Right ventricle myocardium inferior (tissue), 1 donor: Measurements from ENCODE around the gene DAP3. TPM values are rescaled to one million over a fixed set of nuclear protein-coding genes. Genes with fewer than 3 reads are reported as not detected.
A peak's percentile ranks its signal among the peaks of the same experiment; 100 is the strongest.
"Not testable (repeated sequence)": the region's sequence is repeated elsewhere in the genome, so short reads cannot be mapped to it uniquely, and the experiment has no call there.

ENCODE experiments used
- ATAC-seq: fragments of 200-7000 bp; cut with Tn5 transposase; one replicate; pipeline ENCODE4 v1.9.1; 2020; ENCODE audit warnings: mild to moderate bottlenecking, moderate library complexity
- DNase-seq: peaks from one replicate; pipeline ENCODE4 v3.0.0; 2021; ENCODE audit errors: missing footprints
- intact Hi-C: fragments of 100-400 bp; cut with DNase I; formaldehyde crosslinking; loops from one replicate; pipeline ENCODE4 v1.11.0; 2022
- total RNA-seq: library from RNA; stranded (reverse); fragmentation: NEBNext Ultra II Directional; extraction: Animal tissue kit (Norgen Biotek cat#: 25700); gene quantifications from one replicate; pipeline ENCODE4 v1.2.1, GENCODE V29; 2021
- donor health status: DM: no; HTN: yes; CAD: no; lungs with severe emphysema.

The DAP3 gene
- total RNA-seq, 1 donor from 2014 or later: 105 TPM

GRCh38 chr1:155709391-155709790 is 20.5 kb downstream of the DAP3 start:
- intact Hi-C loops: no loop called here
- DNase-seq: no peak
- ATAC-seq: no peak

- ATAC-seq, intact Hi-C loops, DNase-seq: not testable (repeated sequence)
Measured at GRCh38 chr1:155711457-155711856, 22.6 kb downstream of the DAP3 start.

GRCh38 chr1:155712636-155713035 is 23.7 kb downstream of the DAP3 start:
- DNase-seq, intact Hi-C loops, ATAC-seq: not testable (repeated sequence)

- DNase-seq (no peak), ATAC-seq (peak; percentile 64)
- intact Hi-C loops: no loop called here
Measured at GRCh38 chr1:155713075-155713474, 24.2 kb downstream of the DAP3 start.

GRCh38 chr1:155715056-155715455 is 26.2 kb downstream of the DAP3 start:
- ATAC-seq, DNase-seq, intact Hi-C loops: not testable (repeated sequence)

- ATAC-seq (no peak), DNase-seq (no peak)
- intact Hi-C loops: no loop called here
Measured at GRCh38 chr1:155715777-155716176, 26.9 kb downstream of the DAP3 start.

- intact Hi-C loops: no loop called here
- DNase-seq: no peak
- no peak for ATAC-seq
Measured at GRCh38 chr1:155717041-155717440, 28.1 kb downstream of the DAP3 start.

GRCh38 chr1:155718524-155719115 is 29.7 kb downstream of the DAP3 start:
- ATAC-seq, DNase-seq, intact Hi-C loops: not testable (repeated sequence)

GRCh38 chr1:155719703-155720102 is 30.8 kb downstream of the DAP3 start:
- no peak for ATAC-seq
- no peak for DNase-seq
- intact Hi-C loops: no loop called here

GRCh38 chr1:155725142-155725541 is 36.3 kb downstream of the DAP3 start:
- DNase-seq: no peak
- intact Hi-C loops: no loop called here
- no peak for ATAC-seq

- ATAC-seq (no peak), DNase-seq (no peak)
- intact Hi-C loops: no loop called here
Measured at GRCh38 chr1:155729031-155729898, 40.4 kb downstream of the DAP3 start.

GRCh38 chr1:155740995-155741394 is 52.1 kb downstream of the DAP3 start:
- DNase-seq (no peak), ATAC-seq (no peak)
- intact Hi-C loops: no loop called here

- ATAC-seq (no peak), DNase-seq (no peak)
- intact Hi-C loops: no loop called here
Measured at GRCh38 chr1:155741908-155742307, 53.0 kb downstream of the DAP3 start.

- intact Hi-C loops: no loop called here
- no peak for ATAC-seq
Measured at GRCh38 chr1:155744711-155745283, 55.9 kb downstream of the DAP3 start.

GRCh38 chr1:155745284-155746228 is 56.7 kb downstream of the DAP3 start:
- intact Hi-C loops: not testable (repeated sequence)
- peak; percentile 98 for DNase-seq
- ATAC-seq: peak; percentile 97

More at GRCh38 chr1:155744711-155745283, 55.9 kb downstream of the DAP3 start:
- DNase-seq: no peak

GRCh38 chr1:155747586-155747985 is 58.7 kb downstream of the DAP3 start:
- intact Hi-C loops, ATAC-seq, DNase-seq: not testable (repeated sequence)

GRCh38 chr1:155748141-155748540 is 59.2 kb downstream of the DAP3 start:
- intact Hi-C loops, ATAC-seq, DNase-seq: not testable (repeated sequence)

- ATAC-seq, DNase-seq: not testable (repeated sequence)
- intact Hi-C loops: loop anchor here (5.0 kb wide), 1 partner anchor 158 kb away; no protein-coding TSS in a partner anchor
Measured at GRCh38 chr1:155759017-155759416, 70.1 kb downstream of the DAP3 start.
